MM.1S (cell line): ENCODE data around the gene MLLT10.

Experiments
- DNase-seq: peaks from one replicate; pipeline ENCODE4 v3.0.0-alpha.2; 2015
- H2AFZ ChIP-seq: fragments of 300-600 bp; sonication (generic); 2 replicates; pipeline ENCODE4 v1.6.0; 2016; ENCODE audit warnings: antibody characterized with exemption, low read length
- H3F3A ChIP-seq: fragments of 300-600 bp; sonication (generic); 2 replicates; pipeline ENCODE4 v1.6.1; 2016; ENCODE audit warnings: mild to moderate bottlenecking, antibody characterized with exemption, low read length, moderate library complexity, mixed read lengths; ENCODE audit not compliant: insufficient read depth
- H3K27ac ChIP-seq: fragments of 300-600 bp; sonication (generic); 2 replicates; pipeline ENCODE4 v1.5.1; 2016; ENCODE audit warnings: mild to moderate bottlenecking, low read length
- H3K27me3 ChIP-seq: fragments of 300-600 bp; sonication (generic); replicated peaks from 2 replicates; pipeline ENCODE4 v1.6.0; 2016; ENCODE audit warnings: low read length; ENCODE audit not compliant: insufficient read depth
- H3K36me3 ChIP-seq: fragments of 300-600 bp; sonication (generic); replicated peaks from 2 replicates; pipeline ENCODE4 v1.6.1; 2016; ENCODE audit warnings: mild to moderate bottlenecking, low read length, mixed read lengths; ENCODE audit not compliant: insufficient read depth
- H3K4me1 ChIP-seq: fragments of 300-600 bp; sonication (generic); 2 replicates; pipeline ENCODE4 v1.6.1; 2016; ENCODE audit warnings: low read length, mixed read lengths
- H3K4me2 ChIP-seq: fragments of 300-600 bp; sonication (generic); 2 replicates; pipeline ENCODE4 v1.6.0; 2016; ENCODE audit warnings: low read depth, low read length
- H3K4me3 ChIP-seq: fragments of 300-600 bp; sonication (generic); 2 replicates; pipeline ENCODE4 v1.5.1; 2016; ENCODE audit warnings: low read length, mixed read lengths
- H3K79me2 ChIP-seq: fragments of 300-600 bp; sonication (generic); 2 replicates; pipeline ENCODE4 v1.6.1; 2016; ENCODE audit warnings: mixed run types, low read length, mixed read lengths
- H3K9ac ChIP-seq: fragments of 300-600 bp; sonication (generic); 2 replicates; pipeline ENCODE4 v1.6.1; 2016; ENCODE audit warnings: low read length, mixed read lengths
- H3K9me2 ChIP-seq: fragments of 300-600 bp; sonication (generic); replicated peaks from 2 replicates; pipeline ENCODE4 v1.6.1; 2016; ENCODE audit warnings: mild to moderate bottlenecking, low read length, mixed read lengths; ENCODE audit not compliant: insufficient read depth
- H3K9me3 ChIP-seq: fragments of 300-600 bp; sonication (generic); replicated peaks from 2 replicates; pipeline ENCODE4 v1.6.1; 2016; ENCODE audit warnings: mild to moderate bottlenecking, low read length, mixed read lengths; ENCODE audit not compliant: insufficient read depth
- H4K20me1 ChIP-seq: fragments of 300-600 bp; sonication (generic); 2 replicates; pipeline ENCODE4 v1.6.1; 2016; ENCODE audit warnings: mild to moderate bottlenecking, low read length, moderate library complexity, mixed read lengths; ENCODE audit not compliant: insufficient read depth
- EZH2 ChIP-seq: fragments of 300-600 bp; sonication (generic); optimal IDR thresholded peaks from 2 replicates; pipeline ENCODE3; 2017; ENCODE audit warnings: low read depth, mild to moderate bottlenecking, antibody characterized with exemption, low read length, mixed read lengths
- EZH2phosphoT487 ChIP-seq: fragments of 300-600 bp; sonication (generic); IDR thresholded peaks from 2 replicates; pipeline ENCODE4 v1.6.1; 2018; ENCODE audit warnings: antibody characterized with exemption, low read length
- TF ChIP-seq, protein P1 (sequence below): fragments of 300-600 bp; sonication (generic); IDR thresholded peaks from 2 replicates; pipeline ENCODE4 v1.5.1; 2016; ENCODE audit warnings: antibody characterized with exemption, low read length, mixed read lengths

MLLT10 gene

DNA sequence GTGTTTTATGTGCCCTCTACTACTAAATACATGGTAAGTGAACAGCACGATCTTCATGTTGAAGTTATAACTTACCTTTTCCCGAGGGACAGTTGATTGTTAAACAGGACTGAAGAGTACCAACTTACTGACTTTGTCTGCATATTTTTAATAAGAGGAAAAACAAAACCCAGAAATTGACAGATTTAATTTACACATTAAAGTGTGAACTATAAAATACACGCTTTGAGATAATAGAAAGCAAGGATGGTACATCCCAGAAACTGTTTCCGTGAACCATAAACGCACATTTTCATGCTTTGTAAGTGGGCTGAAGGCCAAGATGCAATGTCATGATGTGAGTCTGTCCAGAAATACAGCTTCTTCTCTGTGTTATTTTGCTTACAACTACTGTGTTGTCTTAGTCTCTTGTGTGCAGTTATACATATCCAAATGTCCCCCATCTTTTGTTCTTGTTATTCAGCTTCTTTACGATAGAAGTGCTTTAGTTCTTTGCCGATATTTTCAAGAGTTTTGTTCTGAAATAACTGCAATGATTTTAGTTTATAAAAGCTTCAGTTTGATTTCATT lies 190.1 kb downstream of the MLLT10 start:
- Histone ChIP-seq H3K4me3 (no peak overlapping the region), H3F3A (peaks cover 13% of the 10 kb centered on the region), H4K20me1 (no peaks in the 10 kb centered on the region), H2AFZ (no peak overlapping the region), H3K4me1 (peaks cover 23% of the 10 kb centered on the region), H3K36me3 (no peaks in the 10 kb centered on the region), H3K9me3 (no peaks in the 10 kb centered on the region), H3K27me3 (no peaks in the 10 kb centered on the region), H3K4me2 (no peak overlapping the region), H3K9me2 (no peaks in the 10 kb centered on the region), H3K27ac (no peak overlapping the region), H3K79me2 (0 out of 2 replicates have a peak, but pooled peaks cover 6% of the 10 kb centered on the region), H3K9ac (no peak overlapping the region)
- DNase-seq = no peak
- TF ChIP-seq, protein P1, sequence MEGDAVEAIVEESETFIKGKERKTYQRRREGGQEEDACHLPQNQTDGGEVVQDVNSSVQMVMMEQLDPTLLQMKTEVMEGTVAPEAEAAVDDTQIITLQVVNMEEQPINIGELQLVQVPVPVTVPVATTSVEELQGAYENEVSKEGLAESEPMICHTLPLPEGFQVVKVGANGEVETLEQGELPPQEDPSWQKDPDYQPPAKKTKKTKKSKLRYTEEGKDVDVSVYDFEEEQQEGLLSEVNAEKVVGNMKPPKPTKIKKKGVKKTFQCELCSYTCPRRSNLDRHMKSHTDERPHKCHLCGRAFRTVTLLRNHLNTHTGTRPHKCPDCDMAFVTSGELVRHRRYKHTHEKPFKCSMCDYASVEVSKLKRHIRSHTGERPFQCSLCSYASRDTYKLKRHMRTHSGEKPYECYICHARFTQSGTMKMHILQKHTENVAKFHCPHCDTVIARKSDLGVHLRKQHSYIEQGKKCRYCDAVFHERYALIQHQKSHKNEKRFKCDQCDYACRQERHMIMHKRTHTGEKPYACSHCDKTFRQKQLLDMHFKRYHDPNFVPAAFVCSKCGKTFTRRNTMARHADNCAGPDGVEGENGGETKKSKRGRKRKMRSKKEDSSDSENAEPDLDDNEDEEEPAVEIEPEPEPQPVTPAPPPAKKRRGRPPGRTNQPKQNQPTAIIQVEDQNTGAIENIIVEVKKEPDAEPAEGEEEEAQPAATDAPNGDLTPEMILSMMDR = no peak
- TF ChIP-seq EZH2 = no peak
- no peak for TF ChIP-seq EZH2phosphoT487

GRCh38 chr10:21724687-21725367 lies 190.8 kb downstream of the MLLT10 start:
- Histone ChIP-seq H3K4me3 (no peak overlapping the region), H3K4me2 (no peak overlapping the region), H3K4me1 (peaks cover 16% of the 10 kb centered on the region), H3F3A (peaks cover 13% of the 10 kb centered on the region), H3K9me3 (no peaks in the 10 kb centered on the region), H4K20me1 (no peaks in the 10 kb centered on the region), H3K27me3 (no peaks in the 10 kb centered on the region), H3K9ac (no peak overlapping the region), H3K36me3 (no peaks in the 10 kb centered on the region), H3K79me2 (no peaks in the 10 kb centered on the region), H3K27ac (peak overlapping the region; percentile 5; the same call in 1 of the 2 replicates), H3K9me2 (no peaks in the 10 kb centered on the region), H2AFZ (no peak overlapping the region)
- TF ChIP-seq, protein P1 = no peak
- TF ChIP-seq EZH2 (no peak), EZH2phosphoT487 (no peak)
- DNase-seq = peak; percentile 96

DNA sequence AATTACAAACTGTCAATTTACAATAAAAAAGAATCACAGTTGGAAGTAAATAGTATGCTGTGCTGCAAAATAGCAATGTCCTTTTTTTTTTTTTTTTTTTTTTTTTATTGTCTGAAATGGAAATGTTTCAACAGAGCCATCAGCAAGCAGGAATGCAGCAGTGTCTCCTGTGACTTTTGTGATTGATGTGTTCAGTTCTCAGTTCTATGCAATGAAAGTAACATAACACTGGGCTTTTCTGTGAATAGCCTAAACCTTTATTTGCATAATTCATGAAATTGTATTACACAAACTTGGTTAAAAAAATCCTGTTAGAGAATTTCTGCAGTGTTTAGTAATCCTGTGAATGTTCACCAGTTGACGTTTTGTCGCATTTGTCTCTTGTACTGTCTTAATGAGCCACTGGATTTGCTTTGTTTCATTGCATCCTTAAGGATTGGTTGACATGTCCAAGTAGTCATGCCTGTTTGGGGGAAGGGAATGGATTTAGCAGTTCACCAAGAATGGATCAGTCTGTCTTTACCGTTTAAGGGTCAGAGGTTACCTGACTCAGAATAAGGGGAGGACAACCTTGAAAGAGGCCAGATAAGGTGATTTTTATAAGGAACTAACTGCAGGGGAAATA lies 192.7 kb downstream of the MLLT10 start:
- DNase-seq = no peak

More for the DNA sequence above, 192.7 kb downstream of the MLLT10 start:
- TF ChIP-seq EZH2phosphoT487 = no peak
- TF ChIP-seq EZH2 = no peak
- TF ChIP-seq, protein P1 = no peak
- Histone ChIP-seq H3K9ac (no peak overlapping the region), H3K4me1 (peaks cover 13% of the 10 kb centered on the region), H3K36me3 (no peaks in the 10 kb centered on the region), H3K4me2 (no peak overlapping the region), H3K4me3 (no peak overlapping the region), H3K9me3 (no peaks in the 10 kb centered on the region), H2AFZ (no peak overlapping the region), H3F3A (peaks cover 13% of the 10 kb centered on the region), H4K20me1 (no peaks in the 10 kb centered on the region), H3K27ac (no peak overlapping the region), H3K79me2 (no peaks in the 10 kb centered on the region), H3K9me2 (no peaks in the 10 kb centered on the region), H3K27me3 (no peaks in the 10 kb centered on the region)
